T-helper 22 cell (primary cell): ENCODE results near the gene THY1.
"Not testable (repeated sequence)": the region's sequence is repeated elsewhere in the genome, so short reads cannot be mapped to it uniquely, and the experiment has no call there.

Experiments used
- DNase-seq: peaks from one replicate; pipeline ENCODE4 v3.0.0-alpha.2; 2020; ENCODE audit warnings: low read depth

THY1 gene

GRCh38 chr11:119422809-119423508 lies at the start of gene THY1:
THY1 (minus strand) TSS chr11:119423172; CDS start chr11:119420905, 2,267 bp downstream.
- DNase-seq: no peak

GRCh38 chr11:119472186-119472855 lies 49.3 kb upstream of the THY1 start:
- DNase-seq: no peak

DNA sequence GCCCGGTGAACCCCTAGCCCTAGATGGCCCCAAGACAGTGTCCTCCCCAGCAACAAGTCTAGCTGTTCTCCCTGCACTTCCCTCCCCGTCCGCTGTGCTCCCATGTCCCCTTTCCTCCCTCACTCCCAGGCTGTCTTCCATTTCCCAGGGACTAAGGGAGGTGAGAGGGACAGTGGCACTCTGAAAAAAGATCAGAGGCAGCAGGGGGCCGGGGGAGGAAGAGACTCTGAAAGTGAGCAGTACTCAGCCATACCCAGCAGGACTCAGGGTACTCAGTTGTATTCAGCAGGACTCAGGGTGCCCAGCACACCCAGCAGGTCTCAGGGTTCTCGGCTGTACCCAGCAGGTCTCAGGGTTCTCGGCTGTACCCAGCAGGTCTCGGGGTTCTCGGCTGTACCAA lies 48.4 kb upstream of the THY1 start:
- DNase-seq: no peak

DNA sequence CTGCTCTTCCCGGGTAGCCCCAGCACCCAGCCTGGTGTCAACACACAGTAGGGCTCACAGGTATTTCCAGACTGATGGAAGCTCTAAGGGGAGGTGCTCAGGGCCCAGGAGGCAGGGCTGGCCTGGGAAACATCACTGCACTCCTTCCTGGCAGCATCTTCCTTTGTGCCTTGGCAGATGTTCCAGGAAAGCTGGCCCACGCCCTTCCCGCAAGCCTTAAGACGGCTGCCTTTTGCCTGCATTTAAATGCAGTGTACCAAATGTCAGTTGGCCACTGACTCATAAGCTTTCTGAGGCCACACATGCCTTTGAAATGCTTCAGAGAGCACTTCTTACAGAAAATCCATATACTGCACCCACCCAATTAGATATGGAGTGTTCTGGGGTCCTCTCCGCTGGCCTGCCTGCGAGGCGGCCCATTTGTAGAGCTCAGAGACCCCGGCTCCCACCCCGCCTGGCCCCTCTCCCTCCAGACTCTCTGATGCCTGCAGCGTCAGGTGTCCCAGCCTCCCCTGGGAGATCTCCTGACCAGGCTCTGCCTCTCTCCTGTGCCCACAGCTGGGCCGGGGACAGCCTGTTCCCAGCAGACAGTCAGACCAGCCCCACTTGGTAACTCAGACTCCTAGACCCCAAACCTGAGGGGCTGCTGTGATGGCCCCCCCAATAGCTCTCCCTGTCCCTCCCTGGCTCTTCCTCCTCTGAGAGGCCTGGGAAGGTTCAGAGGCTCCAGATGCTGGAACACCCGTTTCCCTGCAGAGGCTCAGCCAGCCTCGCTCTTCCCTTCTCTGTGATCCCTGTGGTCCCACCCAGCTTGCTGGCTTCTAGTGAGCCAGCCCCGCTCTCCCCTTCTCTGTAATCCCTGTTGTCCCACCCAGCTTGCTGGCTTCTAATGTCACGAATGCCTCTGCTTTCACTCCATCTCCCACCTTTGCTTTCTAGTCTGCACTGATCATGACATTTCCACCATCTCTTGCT lies 47.6 kb upstream of the THY1 start:
- DNase-seq: no peak

DNA sequence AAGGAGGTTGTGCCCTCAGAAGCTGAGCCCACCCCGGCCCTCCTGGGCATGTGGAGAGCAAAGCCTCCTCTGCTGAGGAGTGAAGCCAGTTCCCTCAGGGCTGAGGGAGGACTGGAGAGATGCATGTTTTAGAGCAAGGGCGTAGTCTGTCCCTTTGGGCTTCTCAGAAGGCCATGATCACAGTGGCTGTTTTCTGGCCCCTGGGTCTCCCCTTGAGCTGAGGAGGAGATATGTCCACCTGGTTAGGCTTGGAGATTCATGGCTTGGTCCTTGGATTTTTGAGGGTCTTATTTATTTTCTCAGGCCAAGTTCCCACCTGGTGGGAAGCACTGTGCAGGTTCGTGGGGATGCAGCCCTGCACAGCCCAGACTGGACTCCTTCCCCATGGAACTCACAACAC lies 46.5 kb upstream of the THY1 start:
- no peak for DNase-seq

GRCh38 chr11:119468511-119468910 lies 45.5 kb upstream of the THY1 start:
- DNase-seq: no peak

GRCh38 chr11:119461229-119461963 lies 38.4 kb upstream of the THY1 start:
- no peak for DNase-seq

- DNase-seq: no peak
Observed at GRCh38 chr11:119460582-119460981, 37.6 kb upstream of the THY1 start.

DNA sequence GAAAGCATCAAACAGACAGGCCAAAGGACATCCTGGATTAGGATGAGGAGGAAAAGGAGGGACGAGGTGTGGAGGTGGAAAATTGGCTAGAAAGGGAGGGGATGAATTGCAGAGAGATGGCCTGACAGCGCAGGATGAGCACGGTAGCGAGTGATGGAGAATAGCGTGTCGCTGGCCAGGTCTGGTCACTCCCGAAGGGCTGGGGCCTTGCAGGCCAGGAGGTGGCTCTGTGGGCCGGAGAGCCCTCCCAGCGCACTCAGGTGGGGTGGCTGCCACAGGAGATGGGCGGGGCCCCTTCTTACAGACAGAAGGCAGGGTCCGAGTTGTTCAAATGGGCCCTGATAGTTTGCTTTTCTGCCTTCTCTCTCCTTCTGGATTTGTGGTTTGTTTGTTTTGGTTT lies 37.1 kb upstream of the THY1 start:
- no peak for DNase-seq

DNA sequence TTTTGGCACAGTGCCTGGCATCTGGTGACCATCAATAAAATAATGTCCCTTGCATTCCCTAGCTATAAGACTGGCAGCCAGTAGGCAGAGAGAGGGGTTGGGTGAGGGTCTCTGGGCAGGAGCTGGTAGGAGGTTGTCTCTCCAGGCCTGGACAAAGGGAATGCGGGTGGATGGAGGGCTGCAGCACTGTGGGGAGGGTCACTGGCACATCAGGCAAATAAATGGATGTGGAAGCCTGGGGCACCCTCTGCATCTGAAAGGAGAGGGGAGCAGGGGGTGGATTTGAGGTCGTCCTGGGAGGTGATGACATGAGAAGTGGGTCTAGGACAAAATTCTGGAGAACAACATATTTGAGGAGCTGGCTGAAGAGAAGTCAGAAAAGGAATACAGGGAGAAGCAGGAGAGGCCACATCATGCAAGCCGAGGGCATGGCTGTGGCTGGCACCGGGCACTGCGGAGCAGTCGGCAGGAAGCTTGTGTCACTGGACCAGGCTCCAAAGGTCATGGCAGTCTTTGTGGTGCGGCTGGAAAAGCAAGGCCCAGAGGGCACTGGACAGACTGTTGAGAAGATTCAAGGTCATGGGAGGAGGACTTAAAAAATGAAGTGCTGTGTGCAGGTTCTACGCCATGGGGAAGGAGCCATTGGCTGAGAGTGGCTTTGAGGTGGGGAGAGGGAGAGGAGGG lies 36.5 kb upstream of the THY1 start:
- no peak for DNase-seq

- not testable (repeated sequence) for DNase-seq
Observed at GRCh38 chr11:119455708-119456107, 32.7 kb upstream of the THY1 start.

- not testable (repeated sequence) for DNase-seq
Observed at GRCh38 chr11:119455241-119455640, 32.3 kb upstream of the THY1 start.

DNA sequence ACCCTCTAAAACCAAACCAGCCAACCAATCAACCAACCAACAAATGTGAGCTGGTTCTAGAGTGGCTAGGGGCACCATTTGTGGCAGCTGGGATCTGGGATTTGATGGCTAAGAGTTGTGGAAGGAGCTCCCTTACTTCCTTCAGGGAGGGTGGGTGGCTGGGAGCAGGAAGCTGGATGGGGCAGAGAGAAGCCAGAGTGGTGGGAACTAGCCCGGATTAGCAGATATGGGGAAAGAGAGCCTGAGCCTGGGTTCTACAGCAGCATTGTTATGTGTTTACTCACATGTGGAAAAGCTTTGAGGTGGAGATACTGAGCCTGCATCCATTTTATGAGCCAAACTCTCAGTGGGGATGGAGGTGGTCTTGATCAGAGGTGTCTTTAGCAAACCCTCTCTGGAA lies 30.9 kb upstream of the THY1 start:
- DNase-seq: no peak

DNA sequence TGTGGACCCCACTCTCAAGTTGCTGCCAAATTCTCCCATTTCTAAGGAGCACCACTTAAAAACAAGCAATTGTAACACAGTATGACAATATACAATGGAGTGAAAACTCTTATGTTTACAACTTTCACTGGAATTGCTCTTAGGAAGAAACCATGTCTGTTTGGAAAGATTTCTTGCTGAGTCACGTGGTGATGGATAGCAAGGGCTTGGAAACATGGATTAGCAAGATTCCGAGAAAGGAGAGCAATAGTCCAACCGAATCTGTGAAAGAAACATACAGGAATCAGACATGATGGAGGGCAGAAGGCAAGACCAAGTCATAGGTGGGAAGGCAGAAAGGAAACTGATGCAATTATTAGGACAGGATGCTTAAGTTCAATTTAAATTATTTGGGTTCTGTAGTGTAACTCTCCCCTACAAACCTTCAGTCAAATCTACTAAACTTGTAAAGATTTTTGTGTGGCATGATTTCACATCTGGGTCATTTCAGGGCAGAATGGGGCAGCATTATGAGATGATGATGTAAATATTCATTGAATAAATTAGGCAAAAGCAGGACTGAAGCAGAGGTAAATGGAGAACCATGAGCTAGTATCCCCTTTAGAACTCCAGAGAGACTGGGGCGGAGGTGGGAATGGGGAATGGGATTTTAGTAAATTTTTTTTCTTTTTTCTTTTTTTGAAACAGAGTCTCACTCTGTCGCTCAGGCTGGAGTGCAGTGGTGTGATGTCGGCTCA lies 27.8 kb upstream of the THY1 start:
- DNase-seq: no peak

GRCh38 chr11:119449498-119449897 lies 26.5 kb upstream of the THY1 start:
- DNase-seq: no peak

DNA sequence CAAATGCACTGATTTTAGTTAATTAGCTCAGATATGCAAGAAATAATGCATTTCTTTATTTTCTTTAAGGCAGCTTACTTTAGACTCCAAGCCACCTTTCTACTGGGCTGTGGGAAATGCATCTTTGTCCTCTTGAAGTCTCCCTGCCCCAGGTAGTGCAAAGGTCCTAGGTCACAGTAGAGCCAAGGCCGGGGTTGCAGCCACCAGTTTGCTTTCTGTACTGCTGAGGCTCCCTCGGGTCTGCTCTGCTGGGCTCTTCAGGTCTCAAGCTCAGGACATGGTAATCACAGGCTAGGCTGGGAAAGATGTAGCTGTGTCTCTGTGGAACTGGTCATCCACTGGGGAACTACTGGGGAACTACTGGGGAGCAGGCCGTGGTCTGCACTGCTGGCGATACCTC lies 25.4 kb upstream of the THY1 start:
- no peak for DNase-seq

GRCh38 chr11:119447664-119448242 lies 24.8 kb upstream of the THY1 start:
- DNase-seq: no peak

DNA sequence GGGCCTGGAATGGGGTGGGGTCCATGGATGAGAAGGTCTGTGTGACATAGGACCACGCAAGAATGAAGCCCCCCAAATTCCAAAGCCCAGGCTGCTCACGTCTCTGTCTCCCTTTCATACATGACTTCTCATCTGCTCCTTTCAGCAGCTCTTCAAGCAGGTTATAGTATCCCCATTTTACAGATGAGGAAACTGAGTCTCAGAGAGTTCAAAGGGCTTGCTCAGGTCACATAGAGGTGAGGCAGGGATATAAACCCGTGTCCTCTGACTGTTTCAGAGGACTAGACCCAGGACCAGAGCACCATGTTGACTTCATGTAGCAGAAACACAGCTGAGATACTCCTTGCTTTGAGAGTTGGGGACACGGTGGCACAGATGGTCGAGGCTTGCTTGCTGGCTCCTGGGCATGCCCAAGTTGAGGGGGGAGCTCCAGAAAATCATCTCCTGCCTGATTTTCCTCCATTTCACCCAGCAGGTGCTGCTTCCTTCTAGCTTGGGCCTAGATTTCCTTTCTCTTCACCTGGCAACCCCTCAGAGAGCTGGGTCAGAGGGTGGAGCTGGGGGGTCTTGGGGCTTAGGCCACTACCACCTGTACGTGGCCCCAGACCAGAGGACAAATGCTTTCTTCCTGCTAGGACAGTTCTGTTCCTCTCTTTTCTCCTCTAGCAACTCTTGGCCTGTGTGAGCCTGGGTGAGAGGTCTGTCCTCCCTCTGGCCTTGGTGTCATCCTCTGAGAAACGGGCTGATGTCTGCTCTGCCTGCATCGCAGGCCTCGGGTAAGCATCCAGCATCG lies 24.1 kb upstream of the THY1 start:
- DNase-seq: no peak

GRCh38 chr11:119446434-119446833 lies 23.5 kb upstream of the THY1 start:
- DNase-seq: no peak
